GM21528 (cell line): ENCODE measurements around the gene RAB38.

Source experiments
- ATAC-seq: cut with Tn5 transposase; IDR thresholded peaks from one replicate; pipeline ENCODE4 v1.9.1; 2021; ENCODE audit warnings: mild to moderate bottlenecking, moderate library complexity; ENCODE audit not compliant: unreplicated experiment, low FRiP score

RAB38 gene

GRCh38 chr11:88171982-88172381, 3.3 kb downstream of the RAB38 start:
- no peak for ATAC-seq

DNA sequence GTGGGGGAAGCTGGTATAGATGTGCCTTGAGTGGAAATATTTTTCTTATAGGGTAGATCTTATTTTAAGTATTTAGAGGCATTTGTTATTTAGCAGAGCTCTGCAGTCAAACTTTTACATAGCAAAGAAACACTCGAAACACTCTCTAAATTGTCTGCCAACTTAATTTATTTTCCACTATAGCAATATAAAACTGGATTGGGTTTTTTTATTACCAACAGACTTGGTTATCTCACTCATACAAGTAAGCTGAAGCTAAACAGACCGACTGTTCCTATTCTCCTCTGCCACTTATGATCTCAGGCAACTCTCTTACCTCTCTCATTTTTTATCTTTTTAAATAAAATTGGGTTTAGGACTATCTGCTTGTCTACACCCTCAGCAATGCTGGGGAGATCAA, 4.6 kb downstream of the RAB38 start:
- no peak for ATAC-seq

DNA sequence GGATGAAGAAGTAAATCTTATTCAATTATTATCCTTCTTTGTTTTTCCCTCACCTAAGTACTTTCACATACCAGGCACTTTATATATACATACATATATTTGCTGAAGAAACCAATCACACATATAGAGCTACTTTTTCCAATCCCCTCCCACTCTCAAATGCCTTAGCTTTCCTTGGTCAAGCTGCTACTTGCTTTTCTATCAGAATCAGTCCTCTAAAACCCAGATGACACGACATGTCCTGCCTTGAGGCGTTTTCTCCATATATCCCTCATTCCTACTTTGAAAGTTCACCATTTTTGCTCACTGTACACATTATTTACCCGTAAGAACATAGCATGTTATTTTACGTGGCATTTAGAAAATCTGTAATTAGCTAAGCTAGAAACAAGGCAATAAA, 5.4 kb downstream of the RAB38 start:
- no peak for ATAC-seq

GRCh38 chr11:88169471-88169870, 5.8 kb downstream of the RAB38 start:
- ATAC-seq: no peak

GRCh38 chr11:88167853-88168252, 7.4 kb downstream of the RAB38 start:
- ATAC-seq: no peak

DNA sequence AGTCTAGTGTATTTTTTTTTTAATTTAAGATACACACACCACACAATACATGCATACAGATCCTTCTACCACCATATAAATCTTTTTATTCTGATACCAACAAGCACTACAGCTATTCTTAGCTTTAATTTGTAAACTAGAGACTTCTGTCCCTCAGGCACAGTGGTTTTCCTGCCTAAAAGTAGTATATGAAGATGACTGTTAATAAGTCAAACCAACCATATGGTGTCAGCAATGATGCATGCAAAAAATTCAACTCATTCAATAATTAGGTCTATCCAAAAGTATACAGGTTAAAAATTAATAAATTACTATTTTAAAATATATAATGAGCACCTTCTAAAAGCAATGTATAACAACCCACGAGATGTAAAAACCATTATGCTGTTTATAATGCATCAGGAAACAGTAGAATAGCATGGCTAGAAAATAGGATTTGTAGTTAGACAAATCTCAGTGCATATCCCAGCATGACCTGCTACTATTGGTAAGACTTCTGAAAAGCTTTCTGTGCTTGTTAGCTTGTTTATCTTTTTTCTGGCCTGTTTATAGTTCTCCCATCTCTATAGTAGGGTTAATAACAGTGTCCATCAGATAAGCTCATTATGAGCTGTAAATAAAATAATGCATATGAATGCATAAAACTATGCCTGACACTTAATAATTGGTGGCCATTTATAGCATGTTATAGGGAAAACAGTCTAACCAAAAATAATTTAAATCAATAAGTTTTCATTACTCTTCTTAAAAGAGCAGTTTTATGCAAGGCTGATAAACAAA, 10.2 kb downstream of the RAB38 start:
- no peak for ATAC-seq

- no peak for ATAC-seq
Observed at GRCh38 chr11:88164320-88164719, 10.9 kb downstream of the RAB38 start.

DNA sequence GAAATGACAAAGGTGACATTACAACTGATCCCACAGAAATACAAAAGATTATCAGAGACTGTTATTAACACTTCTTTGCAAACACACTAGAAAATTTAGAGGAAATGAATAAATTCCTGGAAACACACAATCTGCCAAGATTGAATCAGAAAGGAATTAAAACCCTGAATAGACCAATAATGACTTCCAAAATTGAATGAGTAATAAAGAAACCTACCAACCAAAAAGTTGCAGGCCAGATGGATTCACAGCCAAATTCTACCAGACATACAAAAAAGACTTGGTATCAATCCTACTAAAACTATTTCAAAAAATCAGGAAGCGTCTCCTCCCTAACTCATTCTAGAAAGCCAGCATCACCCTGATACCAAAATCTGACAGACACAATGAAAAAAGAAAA, 17.2 kb downstream of the RAB38 start:
- no peak for ATAC-seq

DNA sequence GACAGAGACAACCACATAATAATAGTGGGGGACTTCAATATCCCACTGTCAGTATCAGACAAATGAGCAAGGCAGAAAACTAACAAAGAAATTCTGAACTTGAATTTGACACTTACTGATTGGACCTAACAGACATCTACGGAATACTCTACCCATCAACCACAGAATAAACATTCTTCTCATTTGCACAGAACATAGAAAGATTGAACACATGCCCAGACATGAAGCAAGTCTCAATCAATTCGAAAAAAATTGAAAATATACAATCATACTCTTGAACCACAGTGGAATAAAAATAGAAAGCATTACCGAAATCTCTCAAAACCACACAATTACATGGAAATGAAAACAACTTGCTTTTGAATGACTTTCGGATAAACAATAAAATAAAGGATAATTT, 17.9 kb downstream of the RAB38 start:
- no peak for ATAC-seq

GRCh38 chr11:88152381-88152780, 22.9 kb downstream of the RAB38 start:
- no peak for ATAC-seq

GRCh38 chr11:88151709-88152265, 23.5 kb downstream of the RAB38 start:
- ATAC-seq: no peak

DNA sequence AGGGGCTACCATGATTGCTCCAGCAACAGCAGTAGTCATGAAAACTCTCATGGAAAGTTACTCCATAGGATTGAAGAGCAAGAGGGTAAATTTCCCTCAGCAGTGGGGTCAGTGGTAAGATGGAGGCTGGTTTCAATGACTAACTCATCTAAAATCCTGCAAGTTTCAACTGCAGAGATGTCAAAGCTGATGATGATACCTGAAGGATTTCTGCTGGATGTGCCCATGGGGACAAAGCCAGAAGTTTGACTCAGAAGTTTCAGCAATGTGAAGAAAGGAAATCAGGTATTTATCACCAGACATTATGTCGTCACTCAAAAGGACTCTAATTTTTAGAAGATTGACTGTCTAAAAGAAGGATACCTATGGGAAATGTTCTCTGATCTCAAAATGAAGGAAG, 29.1 kb downstream of the RAB38 start:
- ATAC-seq: no peak

DNA sequence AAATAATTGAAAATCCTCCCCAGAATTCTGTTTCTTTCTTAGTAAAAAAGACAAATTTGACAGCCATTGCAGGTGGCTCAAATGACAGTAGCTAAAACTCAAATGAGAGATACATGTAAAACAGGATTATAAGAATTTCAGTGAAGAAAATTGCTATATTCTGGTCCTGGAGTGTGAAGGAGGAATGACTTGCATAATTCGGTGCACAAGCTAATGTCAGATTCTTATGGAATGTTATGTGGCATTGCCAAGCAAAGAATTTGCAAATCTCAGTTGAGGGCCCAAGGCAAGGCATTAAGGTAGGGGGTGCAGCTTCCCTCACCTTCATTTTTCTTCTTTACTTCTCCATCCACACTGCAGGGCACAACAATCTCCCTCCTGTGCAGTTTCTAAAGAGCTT, 35.4 kb downstream of the RAB38 start:
- no peak for ATAC-seq

DNA sequence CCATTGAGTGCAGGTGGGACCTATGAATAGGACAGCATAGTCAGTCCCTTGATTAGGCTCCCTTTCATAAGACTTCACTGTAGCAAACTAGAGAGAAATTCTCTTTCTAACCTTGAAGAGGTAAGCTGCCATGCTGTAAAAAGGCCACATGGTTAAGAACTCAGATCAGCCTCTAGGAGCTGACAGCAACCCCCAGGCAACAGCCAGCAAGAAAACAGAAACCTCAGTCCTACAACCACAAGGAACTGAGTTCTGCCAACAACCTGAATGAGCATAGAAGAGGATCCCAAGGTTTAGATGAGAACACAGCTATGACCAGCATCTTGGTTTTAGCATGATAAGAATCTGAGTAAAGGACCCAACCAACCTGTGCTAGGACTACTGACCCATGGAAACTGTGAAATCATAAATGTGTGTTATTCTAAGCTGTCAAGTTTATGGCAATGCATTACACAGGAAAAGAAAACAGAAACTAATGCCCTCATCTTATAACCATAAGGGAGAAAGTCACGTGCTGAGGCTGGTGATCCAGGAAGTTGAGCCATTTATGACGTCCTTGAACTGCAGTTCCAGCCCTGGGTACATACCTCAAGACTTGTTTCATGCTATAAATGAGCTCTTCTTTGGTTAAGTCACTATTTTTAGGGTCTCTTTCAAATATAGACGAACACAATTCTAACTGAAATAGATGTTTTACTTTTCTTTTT, 43.3 kb downstream of the RAB38 start:
- ATAC-seq: no peak

DNA sequence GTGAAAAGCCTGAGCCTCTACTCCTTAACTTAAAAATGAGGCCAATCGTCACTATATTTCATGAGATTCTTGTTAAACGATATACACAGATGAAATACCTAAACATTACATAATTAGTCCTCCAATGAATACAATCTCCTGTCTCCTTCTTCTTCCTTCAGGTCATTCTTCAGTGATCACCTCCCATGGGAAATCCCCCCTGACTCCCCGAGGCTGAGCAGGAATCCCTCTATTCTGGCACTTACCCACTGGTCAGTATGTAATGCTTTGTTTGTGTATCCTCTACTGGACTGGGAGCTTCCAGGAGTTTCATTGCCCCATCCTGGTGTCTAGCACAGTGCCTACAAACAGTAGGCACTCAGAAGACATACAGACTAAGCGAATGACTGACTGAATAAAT, 52.3 kb downstream of the RAB38 start:
- no peak for ATAC-seq

- ATAC-seq: no peak
Observed at GRCh38 chr11:88119561-88119960, 55.7 kb downstream of the RAB38 start.

- ATAC-seq: no peak
Observed at GRCh38 chr11:88117281-88117858, 57.9 kb downstream of the RAB38 start.

- ATAC-seq: no peak
Observed at GRCh38 chr11:88115828-88116755, 59.2 kb downstream of the RAB38 start.

GRCh38 chr11:88114486-88115045, 60.7 kb downstream of the RAB38 start:
- no peak for ATAC-seq

DNA sequence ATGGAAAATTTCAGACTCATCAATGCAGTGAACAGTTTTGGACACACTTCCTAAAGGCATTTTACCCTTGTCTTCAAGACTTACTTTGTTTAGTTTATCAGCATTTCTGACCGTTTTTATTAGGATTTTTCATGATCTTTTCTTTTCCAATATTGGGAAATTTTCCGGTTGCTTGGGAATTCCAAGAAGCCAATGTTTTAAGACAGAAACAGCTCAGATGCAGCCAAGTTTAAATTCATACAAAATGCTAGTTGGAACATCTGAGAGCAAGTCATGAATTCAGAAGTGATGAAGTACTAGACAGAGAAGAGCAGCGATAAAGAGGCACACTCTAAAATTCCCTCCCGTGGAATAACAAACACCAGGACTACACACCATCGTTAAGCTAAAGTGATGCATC, 68.6 kb downstream of the RAB38 start:
- no peak for ATAC-seq
